Astrocyte of the spinal cord (primary cell): ENCODE data around the gene SEPTIN10.

Source experiments
- DNase-seq: peaks from one replicate; pipeline ENCODE4 v3.0.0; 2011; ENCODE audit warnings: low read depth, low spot score
- H3K4me3 ChIP-seq: 2 replicates; pipeline ENCODE4 v1.5.1; 2011; ENCODE audit warnings: low read depth, mild to moderate bottlenecking, low read length, moderate library complexity
- in situ Hi-C: cut with HindIII; loops from 2 replicates; pipeline ENCODE4 v1.10.0; 2017; ENCODE audit warnings: low sequenced_read_pairs
- TF ChIP-seq, protein P1 (sequence below): IDR thresholded peaks from 2 replicates; pipeline ENCODE4 v1.5.1; 2012; ENCODE audit warnings: low read depth, mild to moderate bottlenecking, low read length, inconsistent platforms

Gene SEPTIN10

DNA sequence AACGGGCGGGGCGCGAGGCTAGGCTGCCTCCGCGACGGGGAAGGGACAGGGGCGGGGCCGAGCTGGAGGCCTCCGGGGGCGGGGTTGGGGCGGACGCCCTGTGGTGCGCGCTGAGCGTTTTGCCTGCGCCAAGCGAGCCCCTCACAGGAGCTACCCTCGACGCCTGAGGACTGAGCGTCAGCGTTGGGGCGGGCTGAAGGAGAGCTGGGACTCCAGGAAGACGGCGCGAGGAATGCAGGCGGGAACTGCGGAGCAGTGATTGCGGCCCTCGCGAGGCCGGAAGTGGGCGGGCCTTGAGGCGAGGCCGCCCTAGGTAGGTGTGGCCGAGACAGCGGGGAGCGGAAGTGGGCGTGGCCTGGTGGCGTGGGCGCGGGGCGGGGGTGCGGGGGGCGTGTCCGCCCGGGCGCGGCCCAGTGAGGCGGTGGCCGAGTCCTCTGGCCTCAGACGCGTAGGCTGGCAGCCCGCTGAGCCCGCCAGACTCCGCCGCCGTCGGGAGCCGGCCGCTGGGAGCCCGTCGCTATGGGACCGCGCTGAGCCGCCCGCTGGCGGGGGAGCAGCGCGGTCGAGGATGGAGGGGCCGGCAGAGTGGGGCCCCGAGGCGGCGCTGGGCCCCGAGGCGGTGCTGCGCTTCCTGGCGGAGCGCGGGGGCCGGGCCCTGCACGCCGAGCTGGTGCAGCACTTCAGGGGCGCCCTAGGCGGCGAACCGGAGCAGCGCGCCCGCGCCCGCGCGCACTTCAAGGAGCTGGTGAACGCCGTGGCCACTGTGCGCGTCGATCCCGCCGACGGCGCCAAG is at the start of gene SEPTIN10, which contains the start of gene SOWAHC:
Gene SEPTIN10, minus strand, starts transcription at position 45 of the 793 bp plus-strand sequence. CDS start 139 bp downstream, outside the sequence.
Gene SOWAHC, plus strand, starts transcription at position 443 of the 793 bp plus-strand sequence. Its CDS starts 126 bp downstream, at position 569.
- in situ Hi-C loops, result no loop called here
- DNase-seq, result peak; percentile 100
- TF ChIP-seq, protein P1, sequence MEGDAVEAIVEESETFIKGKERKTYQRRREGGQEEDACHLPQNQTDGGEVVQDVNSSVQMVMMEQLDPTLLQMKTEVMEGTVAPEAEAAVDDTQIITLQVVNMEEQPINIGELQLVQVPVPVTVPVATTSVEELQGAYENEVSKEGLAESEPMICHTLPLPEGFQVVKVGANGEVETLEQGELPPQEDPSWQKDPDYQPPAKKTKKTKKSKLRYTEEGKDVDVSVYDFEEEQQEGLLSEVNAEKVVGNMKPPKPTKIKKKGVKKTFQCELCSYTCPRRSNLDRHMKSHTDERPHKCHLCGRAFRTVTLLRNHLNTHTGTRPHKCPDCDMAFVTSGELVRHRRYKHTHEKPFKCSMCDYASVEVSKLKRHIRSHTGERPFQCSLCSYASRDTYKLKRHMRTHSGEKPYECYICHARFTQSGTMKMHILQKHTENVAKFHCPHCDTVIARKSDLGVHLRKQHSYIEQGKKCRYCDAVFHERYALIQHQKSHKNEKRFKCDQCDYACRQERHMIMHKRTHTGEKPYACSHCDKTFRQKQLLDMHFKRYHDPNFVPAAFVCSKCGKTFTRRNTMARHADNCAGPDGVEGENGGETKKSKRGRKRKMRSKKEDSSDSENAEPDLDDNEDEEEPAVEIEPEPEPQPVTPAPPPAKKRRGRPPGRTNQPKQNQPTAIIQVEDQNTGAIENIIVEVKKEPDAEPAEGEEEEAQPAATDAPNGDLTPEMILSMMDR, result no peak
- H3K4me3 ChIP-seq, result peak within 1 kb of the TSS; percentile 85

DNA sequence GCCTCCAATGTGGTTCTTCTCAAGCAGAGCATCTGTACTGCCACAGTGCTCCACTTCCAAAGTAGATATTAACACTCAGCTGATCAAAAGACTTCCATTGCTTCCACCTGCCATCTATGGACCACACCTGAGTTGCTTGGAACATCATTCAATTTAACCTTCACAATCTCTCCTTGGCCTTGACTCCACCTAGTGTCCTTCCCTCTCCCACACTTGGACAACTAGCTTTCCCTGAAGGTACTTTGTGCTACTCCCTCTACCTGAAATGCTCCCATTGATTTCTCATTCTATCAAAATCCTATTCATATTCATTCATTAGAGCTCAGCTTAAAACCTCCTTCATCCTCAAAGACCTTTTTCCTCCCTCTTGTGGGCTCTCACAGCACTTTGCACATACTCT is 49.1 kb upstream of the SEPTIN10 start:
- TF ChIP-seq, protein P1, result peak; percentile 27
- H3K4me3 ChIP-seq, result no peak overlapping the region
- in situ Hi-C loops, result no loop called here
- no peak for DNase-seq

GRCh38 chr2:109660046-109660860 is 46.5 kb upstream of the SEPTIN10 start:
- DNase-seq, result no peak
- H3K4me3 ChIP-seq, result no peak overlapping the region
- TF ChIP-seq, protein P1, result no peak
- in situ Hi-C loops, result no loop called here

- DNase-seq, result no peak
- in situ Hi-C loops, result no loop called here
- H3K4me3 ChIP-seq, result no peak overlapping the region
- TF ChIP-seq, protein P1, result no peak
Observed at GRCh38 chr2:109659396-109660045, 45.8 kb upstream of the SEPTIN10 start.

GRCh38 chr2:109655287-109655686 is 41.5 kb upstream of the SEPTIN10 start:
- in situ Hi-C loops, result no loop called here
- TF ChIP-seq, protein P1, result no peak
- DNase-seq, result no peak
- H3K4me3 ChIP-seq, result no peak overlapping the region
